ENCODE data around the gene FOLR2.

DNA sequence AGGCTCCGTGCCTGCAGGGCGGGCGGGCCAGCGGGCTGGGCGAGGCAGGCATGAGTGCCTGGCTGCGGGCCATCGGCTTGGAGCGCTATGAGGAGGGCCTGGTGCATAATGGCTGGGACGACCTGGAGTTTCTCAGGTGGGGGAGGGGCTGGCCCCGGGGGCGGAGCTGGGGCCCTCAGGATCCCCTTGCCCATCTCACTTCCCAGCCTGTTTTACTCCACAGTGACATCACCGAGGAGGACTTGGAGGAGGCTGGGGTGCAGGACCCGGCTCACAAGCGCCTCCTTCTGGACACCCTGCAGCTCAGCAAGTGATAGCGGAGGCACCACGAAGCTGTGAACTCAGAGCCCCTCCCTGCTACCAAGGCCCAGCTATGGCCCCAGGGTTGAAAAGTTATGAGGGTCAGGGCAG is 21.5 kb downstream of the FOLR2 start:
- TF ChIP-seq, protein P1, sequence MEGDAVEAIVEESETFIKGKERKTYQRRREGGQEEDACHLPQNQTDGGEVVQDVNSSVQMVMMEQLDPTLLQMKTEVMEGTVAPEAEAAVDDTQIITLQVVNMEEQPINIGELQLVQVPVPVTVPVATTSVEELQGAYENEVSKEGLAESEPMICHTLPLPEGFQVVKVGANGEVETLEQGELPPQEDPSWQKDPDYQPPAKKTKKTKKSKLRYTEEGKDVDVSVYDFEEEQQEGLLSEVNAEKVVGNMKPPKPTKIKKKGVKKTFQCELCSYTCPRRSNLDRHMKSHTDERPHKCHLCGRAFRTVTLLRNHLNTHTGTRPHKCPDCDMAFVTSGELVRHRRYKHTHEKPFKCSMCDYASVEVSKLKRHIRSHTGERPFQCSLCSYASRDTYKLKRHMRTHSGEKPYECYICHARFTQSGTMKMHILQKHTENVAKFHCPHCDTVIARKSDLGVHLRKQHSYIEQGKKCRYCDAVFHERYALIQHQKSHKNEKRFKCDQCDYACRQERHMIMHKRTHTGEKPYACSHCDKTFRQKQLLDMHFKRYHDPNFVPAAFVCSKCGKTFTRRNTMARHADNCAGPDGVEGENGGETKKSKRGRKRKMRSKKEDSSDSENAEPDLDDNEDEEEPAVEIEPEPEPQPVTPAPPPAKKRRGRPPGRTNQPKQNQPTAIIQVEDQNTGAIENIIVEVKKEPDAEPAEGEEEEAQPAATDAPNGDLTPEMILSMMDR (optimal IDR thresholded peaks at IDR 0.05 in 1 of 3, IDR thresholded peaks at IDR 0.05 in 1 of 3, conservative IDR thresholded peaks at IDR 0.05 in 1 of 3; ENCODE audit: extremely low read depth in 1 of 3, insufficient read depth in 2 of 3, low read length in 3 of 3) = peak; percentile 78 to 93 (median 86)
- no peak for TF ChIP-seq EZH2 (IDR thresholded peaks at IDR 0.05; ENCODE audit: low read length)

All from keratinocyte (primary cell).